ENCODE measurements around the gene STARD3NL. TPM values are rescaled to one million over a fixed set of nuclear protein-coding genes. Genes with fewer than 3 reads are reported as not detected.

STARD3NL gene
- total RNA-seq, 2 experiments from 2014 or later = 28.0 to 28.8 TPM

GRCh38 chr7:38186593-38187314 lies 8.7 kb downstream of the STARD3NL start:
- Mint-ChIP-seq H3K36me3 (ENCODE audit: low read depth) (peaks cover 16% of the 10 kb centered on the region), H3K4me3 (no peak overlapping the region), H3K9me3 (no peaks in the 10 kb centered on the region), H3K27ac (no peak overlapping the region), H3K4me1 (ENCODE audit: low read depth) (peaks cover 42% of the 10 kb centered on the region), H3K27me3 (no peaks in the 10 kb centered on the region)
- TF ChIP-seq CTCF (IDR thresholded peaks at IDR 0.05) = no peak
- intact Hi-C loops (cut with micrococcal nuclease) = no loop called here
- ChIA-PET POLR2A (no interaction called here), CTCF (interaction anchor here (0.8 to 4.2 kb wide), 5 partner anchors 9 to 79 kb away, joined by 3 to 18 read pairs (median 3); partner anchors contain the start of gene STARD3NL)
- DNase-seq (no peak), ATAC-seq (no peak)

GRCh38 chr7:38187794-38188440 lies 9.9 kb downstream of the STARD3NL start:
- intact Hi-C loops (cut with micrococcal nuclease) = no loop called here
- no peak overlapping the region for H3K27ac Mint-ChIP-seq
- CTCF ChIA-PET = interaction anchor here (1.0 to 4.2 kb wide), 4 partner anchors 10 to 80 kb away, joined by 3 to 18 read pairs (median 4); partner anchors contain the start of gene STARD3NL
- ATAC-seq (no peak), DNase-seq (no peak)
- no peaks in the 10 kb centered on the region for H3K9me3 Mint-ChIP-seq
- no peak overlapping the region for H3K4me3 Mint-ChIP-seq
- POLR2A ChIA-PET = no interaction called here
- no peak for TF ChIP-seq CTCF (IDR thresholded peaks at IDR 0.05)
- H3K36me3 Mint-ChIP-seq (ENCODE audit: low read depth) = peaks cover 20% of the 10 kb centered on the region
- H3K27me3 Mint-ChIP-seq = no peaks in the 10 kb centered on the region
- H3K4me1 Mint-ChIP-seq (ENCODE audit: low read depth) = peaks cover 51% of the 10 kb centered on the region

GRCh38 chr7:38189231-38189938 lies 11.3 kb downstream of the STARD3NL start:
- DNase-seq (no peak), ATAC-seq (no peak)
- peaks cover 15% of the 10 kb centered on the region for H3K36me3 Mint-ChIP-seq (ENCODE audit: low read depth)
- intact Hi-C loops (cut with micrococcal nuclease) = no loop called here
- no peaks in the 10 kb centered on the region for H3K27me3 Mint-ChIP-seq
- ChIA-PET POLR2A (no interaction called here), CTCF (no interaction called here)
- H3K9me3 Mint-ChIP-seq = no peaks in the 10 kb centered on the region
- no peak for TF ChIP-seq CTCF (IDR thresholded peaks at IDR 0.05)
- H3K4me3 Mint-ChIP-seq = no peak overlapping the region
- no peak overlapping the region for H3K27ac Mint-ChIP-seq
- peaks cover 44% of the 10 kb centered on the region for H3K4me1 Mint-ChIP-seq (ENCODE audit: low read depth)

- Mint-ChIP-seq H3K27ac (no peak overlapping the region), H3K4me1 (ENCODE audit: low read depth) (peaks cover 42% of the 10 kb centered on the region), H3K27me3 (no peaks in the 10 kb centered on the region), H3K9me3 (no peaks in the 10 kb centered on the region), H3K36me3 (ENCODE audit: low read depth) (peaks cover 12% of the 10 kb centered on the region), H3K4me3 (no peak overlapping the region)
- POLR2A ChIA-PET = no interaction called here
- TF ChIP-seq CTCF (IDR thresholded peaks at IDR 0.05) = no peak
- DNase-seq (no peak), ATAC-seq (no peak)
- intact Hi-C loops (cut with micrococcal nuclease) = no loop called here
- CTCF ChIA-PET = no interaction called here
Observed at GRCh38 chr7:38190011-38190410, 12.0 kb downstream of the STARD3NL start.
